G401.6 (cell line): ENCODE data around the gene STEAP3.

Experiments used
- FAIRE-seq: peaks from 2 replicates; lab custom pipeline; 2012; peaks lifted over from hg19 to GRCh38; lab: Jason Lieb, UNC

Gene STEAP3

DNA sequence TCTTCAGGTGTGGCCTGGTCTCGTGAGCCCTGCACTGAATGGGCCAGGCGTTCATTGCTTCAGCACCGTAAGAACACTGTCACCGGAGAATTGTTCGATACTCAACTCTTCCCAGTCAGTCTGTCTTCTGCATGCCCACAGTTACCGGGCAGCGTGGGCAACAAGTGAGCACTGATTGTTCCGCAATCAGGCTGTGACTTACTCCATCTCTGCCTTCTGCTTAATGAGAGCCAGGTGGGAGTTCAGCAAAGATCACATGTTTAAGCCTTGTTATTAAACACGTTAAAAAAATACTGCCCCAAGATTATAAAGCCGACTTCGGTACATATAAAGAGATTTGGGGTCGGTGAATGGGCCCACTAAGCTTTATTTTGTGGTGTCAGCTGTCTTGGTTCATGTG lies 3.7 kb downstream of the STEAP3 start:
- FAIRE-seq, result no peak

DNA sequence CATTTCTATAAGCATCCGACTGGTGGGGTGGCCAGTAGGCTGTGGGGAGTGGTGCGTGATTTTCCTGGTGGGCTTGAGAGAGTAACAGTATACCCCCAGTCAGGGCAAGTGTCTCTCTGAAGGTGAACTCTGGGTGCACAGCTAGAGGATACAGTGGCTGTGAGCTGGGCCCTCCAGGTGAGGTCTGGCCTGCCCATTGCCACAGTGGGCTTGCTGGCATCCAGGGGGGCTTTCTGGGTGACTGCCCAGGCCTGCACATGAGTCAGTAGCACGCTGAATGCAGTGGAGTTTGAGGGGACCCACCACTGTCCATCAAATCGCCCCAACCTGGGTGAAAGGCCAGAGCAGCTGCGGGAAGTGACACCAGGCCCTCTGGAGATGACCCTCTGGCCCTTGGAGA lies 4.5 kb downstream of the STEAP3 start:
- no peak for FAIRE-seq

DNA sequence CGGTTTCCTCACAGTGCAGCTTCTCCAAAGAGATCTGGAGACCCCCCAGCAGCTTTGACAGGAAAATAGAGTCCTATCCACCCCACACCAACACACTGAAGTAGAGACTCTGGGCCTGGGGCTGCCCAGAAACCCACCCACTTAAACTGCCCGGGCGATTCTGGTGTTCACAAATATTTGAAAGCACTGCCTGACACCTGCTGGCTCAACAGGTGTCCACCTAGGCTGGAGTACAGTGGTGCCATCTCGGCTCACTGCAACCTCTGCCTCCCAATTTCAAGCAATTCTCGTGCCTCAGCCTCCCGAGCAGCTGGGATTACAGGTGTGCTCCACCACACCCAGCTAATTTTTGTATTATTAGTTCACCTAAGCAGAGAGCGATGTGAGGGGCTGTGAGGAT lies 5.3 kb downstream of the STEAP3 start:
- FAIRE-seq, result no peak

DNA sequence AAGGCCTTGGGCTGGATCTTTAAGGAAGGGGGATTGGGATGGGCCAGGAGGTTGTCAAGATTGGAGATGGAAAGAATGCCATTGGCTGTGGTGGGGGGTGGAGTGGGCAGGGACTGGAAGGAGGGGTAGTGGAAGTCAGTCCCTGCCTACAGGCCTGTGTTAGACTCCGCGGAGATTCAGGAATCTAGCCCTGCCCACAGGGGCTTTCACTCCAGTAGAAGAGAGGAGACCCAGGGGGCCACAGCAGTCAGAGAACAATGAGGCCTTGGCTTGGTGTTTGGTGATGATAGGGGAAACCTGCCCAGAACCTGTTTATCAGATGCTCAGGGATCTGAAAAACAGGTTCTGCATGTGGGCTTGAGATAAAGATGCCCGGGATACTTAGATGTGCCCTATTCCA lies 6.1 kb downstream of the STEAP3 start:
- no peak for FAIRE-seq

DNA sequence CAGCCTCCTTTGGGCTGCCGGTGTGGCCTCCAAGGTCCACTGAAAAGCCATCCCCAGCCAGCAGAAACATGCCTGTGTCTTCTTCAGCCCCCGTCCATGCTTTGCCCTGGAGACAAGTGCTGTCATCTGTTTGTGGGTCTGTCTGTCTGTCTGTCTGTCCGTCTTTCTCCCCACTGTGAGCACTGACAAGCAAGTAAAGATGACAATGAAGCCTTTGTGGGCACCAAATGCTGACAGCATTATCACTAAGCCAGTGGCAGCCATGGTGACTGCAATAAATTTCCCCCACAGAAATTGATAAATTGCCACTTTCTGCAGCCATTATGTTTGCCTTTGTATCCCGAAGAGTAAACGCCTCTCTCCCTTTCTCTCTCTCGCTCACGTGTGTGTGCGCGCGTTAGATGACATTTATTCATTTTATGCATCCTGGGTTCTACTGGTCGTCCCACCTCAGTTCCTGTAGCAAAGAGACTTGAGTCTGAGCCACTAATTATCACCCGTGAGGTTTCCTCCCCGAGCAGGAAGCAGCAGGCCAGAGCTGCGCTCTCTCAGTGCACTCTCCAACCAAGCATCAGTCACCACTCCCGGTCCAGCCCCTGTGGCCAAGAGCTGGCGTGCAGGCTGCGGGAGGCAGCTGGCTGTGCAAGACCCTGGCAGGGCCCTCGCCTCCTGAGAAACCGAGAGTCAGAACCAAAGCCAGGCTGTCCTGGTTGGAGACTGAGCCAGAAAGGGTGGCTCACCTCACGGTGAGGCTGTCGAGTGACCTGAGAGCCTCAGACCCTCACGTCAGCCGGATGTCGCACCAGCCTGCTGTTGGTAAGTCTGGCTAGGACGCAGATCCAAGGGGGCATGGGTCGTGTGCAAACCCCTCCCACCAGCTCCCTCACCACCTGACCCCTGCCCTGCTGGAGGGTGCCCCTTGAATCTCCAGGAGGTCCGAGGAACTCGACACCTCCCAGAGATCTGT lies 6.9 kb downstream of the STEAP3 start:
- no peak for FAIRE-seq

DNA sequence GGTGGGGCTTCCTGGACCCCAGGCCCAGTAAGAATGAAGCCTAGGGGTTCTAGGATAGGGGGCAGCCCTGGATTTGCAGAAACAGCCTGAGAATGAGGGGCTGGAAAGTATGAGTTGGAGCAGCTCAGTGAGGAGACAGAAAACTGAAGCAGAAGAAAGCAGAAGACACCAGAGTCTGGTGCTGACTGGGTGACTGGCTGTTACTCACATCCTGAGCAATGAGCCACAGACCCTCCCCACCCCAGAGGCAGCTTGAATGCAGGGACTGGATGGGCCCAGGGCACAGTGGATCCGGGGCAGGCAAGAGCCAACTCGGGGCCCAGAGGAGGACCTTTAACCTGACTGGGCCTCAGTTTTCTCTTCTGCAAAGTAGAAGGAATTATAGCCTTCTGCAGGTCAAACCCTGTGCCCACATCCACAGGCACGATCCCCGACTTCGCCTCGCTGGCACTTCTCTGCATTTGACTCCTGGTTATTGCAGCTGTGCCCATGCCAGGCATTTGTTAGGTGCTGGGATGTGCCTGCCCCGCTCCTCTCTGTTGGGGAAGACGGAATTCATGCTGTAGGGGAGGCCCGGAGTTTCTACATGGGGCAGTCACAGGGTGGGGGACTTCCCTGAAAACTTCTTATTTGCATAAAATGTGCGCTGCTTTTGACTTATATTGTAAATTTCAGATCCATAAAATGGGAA lies 8.5 kb downstream of the STEAP3 start:
- no peak for FAIRE-seq

DNA sequence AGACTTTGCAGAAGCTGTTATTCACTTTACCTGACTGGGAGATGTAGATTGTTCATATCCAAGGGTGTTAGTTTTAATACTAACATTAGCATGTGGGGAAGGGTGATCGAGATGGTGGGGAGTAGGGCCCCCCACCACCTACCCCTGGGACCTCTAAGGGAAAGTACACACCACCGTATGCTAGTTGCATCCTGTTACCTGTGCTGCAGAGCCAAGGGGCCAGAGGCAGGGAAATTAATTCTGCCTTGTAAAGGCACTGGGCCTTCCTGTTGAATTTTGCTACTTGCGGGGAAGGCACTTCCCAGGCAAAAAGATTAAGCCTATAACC lies 9.0 kb downstream of the STEAP3 start:
- no peak for FAIRE-seq

DNA sequence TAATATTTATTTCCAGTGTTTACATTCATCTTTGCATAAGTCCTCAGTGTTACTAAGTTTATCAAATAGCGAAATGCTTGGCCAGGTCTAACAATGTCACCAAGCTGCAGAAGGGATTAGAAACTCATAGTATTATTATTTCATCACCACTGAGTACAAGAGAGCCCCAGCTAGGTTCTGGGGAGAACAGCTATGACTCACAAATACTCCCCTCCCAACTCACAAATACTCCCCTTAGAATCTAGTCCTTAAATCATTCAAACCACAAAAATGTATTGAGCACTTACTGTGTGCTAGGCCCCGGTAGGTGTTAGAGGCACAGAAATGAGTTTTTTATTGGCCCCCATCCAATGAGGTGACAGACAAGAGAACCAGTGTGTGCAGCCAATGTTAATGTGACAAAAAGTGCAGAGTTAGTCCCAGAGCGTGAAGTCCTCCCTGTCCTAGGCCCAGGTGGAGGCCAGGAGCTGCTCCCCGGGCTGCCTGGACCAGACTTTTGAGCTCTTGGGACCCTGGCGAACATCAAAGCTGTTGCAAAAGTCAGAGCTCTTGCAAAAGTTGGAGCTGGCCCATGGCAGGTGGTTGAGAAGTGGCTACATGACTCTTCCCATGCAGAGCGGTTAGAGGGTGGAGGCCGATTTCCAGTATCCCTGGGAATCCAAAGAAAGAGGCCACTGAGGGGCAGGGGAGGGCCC lies 9.8 kb downstream of the STEAP3 start:
- FAIRE-seq, result no peak

DNA sequence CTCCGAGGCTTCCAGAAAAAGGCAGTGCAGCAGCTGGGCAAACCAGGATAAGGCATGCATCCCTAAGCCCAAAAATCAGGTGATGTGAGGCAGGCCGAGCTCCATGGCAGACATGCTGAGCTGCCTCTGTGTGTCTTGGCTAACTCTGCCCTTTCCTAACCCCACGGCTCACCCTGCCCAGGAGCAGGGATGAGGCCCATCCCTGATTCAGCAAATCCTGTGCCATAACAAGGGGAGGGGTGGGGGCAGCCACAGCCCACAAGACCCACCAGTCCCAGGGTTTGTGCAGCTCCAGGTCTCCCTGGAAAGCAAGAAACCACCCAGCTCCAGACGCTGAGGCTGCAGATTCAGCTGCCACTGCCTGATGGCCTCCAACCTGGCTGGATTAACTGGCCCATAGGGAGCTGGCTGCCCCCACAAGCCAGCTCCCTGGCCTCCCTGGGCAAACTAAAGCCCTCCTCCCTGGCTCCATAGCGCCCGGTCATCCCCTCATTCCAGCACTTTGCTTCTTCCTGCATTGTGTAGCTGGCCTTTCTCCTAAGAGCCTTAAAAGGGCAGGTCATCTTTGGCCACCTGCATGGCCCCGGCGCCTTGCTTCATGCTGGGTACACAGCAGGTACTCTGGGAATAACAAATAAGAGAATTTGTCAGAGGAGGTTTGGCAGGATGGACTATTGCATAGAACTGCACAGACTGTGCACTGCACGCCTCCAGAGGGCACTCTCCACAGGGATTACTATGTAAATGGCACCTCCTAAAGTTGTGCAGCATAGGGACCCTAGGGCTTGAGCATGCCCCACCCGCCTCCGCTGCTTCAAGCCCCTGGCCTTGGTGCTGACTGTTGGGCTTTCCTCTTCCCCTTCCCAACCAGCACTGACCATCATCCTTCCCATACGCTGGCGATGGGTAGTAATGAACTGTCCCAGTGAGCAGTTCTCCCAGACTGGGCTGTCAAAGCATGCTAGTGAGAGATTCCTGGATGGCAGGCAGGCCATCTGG lies 10.7 kb downstream of the STEAP3 start:
- FAIRE-seq, result no peak

DNA sequence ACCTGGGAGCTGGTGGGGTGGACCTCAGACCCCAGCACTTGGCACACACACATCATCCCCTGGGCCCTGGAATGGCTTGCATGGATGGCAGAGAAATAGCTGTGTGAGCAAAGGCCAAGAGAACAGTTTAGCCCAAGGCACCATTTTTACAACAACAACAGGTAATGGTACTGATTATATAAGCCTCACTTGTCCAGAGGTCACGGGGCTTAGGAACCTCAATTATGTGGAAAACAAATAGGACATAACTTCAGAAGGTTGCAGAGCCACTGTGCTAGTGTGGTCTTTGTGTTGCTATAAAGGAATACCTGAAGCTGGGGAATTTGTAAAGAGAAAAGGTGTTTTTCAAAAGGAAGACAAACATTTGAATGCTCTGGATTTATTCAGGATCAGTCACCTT lies 13.2 kb downstream of the STEAP3 start:
- no peak for FAIRE-seq

DNA sequence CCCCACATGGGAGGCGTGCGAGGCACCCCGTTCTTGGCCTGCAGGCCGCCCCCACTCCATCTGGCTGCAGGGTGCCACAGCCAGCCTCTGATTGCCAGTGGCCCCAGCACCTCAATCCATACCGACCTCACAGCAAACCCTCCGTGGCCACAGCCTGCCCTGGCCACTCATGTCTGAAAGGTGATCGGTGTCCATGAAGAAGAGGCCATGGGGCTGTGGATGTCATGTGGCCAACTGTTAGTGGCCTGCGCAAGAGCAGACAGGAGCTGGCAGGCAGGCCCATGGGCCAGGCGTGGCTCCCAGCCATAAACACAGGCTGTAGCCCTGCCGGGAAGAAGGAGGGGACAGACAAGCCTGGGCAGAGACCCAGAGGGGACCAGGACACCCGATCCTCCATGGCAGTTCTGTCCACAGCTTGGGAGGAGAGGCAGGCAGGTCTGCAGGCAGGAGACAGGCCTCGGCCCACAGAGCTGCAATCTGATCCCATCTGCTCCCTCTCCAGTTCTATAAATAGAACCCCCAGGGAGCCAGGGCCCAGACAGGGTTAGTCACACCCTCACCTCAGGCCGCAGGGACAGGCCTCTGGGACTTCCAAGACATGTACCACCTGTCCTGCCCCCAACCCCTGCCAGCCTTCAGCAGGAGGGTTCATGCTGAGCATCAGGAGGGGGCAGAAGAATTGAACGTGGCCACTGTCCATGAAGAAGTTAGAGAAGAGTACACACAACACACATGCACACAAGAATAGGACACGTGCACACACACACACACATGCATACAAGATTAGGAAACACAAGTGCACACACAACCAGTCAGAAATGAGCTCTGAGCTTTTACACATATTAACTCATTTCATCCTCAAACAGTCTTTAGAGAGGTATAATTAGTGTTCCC lies 16.9 kb downstream of the STEAP3 start:
- no peak for FAIRE-seq

DNA sequence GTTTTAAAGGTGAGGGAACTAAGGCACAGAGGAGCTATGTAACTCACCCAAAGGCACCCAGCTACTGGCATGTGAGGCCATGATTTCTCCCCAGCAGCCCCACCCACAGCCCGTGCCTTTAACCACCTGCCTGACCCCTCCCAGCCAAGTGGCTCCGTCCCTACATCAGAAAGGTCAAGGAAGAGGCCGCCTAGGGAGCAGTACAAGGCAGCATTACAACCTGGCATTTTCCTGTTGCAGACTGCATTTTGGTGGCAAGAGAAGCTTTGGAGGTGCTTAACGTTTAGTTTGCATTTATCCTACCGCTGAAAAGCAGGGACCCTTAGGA lies 17.5 kb downstream of the STEAP3 start:
- FAIRE-seq, result no peak

DNA sequence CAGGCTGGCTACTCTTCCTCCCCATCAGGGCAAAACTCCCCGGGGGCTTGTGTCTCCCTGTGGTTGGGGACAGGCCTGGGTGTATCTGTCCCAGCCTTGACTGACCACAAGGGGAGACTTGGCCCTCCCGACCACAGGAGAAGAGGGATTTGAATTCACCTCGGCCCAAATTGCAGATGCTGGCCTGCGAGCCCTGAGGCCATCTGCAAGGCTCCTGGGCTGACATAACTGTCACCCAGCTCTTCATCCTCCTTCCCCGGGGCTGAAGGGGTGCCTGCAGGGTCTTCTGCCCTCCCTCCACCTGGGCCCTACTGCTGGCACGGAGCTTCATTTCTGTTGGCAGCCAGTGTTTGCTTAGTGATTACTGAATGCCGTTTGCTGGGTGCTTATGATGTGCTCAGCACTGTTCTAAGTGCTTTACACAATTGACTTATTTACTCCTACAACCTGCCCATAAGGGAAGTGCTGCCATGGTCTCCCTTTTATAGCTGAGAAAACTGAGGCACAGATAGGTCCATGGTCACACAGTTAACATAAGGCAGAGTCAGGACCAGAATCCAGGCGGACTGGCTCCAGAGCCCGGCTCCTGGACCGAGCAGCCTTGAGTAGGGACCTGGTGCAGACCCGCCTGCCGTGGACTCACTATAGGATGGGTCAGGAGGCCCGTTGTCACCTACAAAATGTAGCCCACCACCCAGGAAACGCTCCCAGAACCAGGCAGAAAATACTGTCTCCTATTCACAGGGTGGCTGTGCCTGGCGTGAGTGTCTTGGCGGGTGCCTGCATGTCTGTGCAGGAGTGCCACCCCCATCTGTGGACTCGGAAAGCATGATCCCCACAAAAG lies 18.9 kb downstream of the STEAP3 start:
- no peak for FAIRE-seq

DNA sequence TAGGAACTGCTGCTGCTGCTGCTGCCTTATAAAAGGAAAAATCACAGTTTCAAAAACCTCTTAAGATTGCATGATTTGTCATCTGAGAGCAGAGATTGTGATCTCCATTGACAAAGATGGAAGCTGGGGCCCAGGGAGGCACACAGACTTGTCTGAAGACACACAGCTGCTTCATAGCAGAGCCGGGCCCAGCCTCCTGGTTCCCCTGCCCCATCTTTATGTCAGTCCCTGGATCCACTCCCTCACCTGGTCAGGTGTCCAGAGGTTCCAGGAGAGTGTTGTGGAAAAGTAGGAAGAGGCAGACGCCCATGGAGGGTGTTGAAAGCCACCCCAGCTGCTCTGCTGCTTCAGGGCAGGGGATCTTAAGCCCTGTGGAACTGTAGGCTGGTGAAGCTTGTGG lies 20.0 kb downstream of the STEAP3 start:
- no peak for FAIRE-seq

DNA sequence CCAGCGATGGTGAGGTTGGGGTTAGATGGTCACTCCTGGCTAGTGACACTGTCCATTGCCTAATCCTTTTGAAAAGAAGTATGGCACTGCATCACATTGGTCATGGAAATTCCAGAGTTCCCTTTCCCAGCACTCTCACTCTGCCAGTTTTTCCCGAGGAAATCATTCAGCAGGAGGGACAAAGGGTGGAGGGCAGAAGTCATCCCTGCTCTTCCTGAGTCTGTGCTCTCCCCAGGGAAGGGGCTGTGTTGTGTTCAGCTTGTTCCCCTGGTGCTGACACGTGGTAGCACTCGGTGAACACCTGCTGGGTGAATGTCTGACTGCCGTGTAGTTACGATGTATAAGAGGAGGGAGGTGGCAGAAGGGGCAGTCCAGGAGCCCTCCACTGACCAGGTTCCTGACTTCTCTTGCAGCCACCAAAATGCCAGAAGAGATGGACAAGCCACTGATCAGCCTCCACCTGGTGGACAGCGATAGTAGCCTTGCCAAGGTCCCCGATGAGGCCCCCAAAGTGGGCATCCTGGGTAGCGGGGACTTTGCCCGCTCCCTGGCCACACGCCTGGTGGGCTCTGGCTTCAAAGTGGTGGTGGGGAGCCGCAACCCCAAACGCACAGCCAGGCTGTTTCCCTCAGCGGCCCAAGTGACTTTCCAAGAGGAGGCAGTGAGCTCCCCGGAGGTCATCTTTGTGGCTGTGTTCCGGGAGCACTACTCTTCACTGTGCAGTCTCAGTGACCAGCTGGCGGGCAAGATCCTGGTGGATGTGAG lies 21.6 kb downstream of the STEAP3 start:
- no peak for FAIRE-seq

DNA sequence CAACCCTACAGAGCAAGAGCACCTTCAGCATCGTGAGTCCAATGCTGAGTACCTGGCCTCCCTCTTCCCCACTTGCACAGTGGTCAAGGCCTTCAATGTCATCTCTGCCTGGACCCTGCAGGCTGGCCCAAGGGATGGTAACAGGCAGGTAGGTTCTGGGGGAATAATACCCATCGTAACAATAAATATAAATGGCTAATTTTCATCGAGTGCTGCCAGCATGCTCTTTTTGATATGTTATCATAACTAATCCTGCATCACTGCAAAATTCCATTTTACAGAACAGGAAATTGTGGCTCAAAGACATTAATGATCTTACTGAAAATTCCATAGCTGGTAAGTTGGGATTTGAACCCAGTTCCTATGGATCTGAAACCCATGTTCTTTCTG lies 22.2 kb downstream of the STEAP3 start:
- no peak for FAIRE-seq

DNA sequence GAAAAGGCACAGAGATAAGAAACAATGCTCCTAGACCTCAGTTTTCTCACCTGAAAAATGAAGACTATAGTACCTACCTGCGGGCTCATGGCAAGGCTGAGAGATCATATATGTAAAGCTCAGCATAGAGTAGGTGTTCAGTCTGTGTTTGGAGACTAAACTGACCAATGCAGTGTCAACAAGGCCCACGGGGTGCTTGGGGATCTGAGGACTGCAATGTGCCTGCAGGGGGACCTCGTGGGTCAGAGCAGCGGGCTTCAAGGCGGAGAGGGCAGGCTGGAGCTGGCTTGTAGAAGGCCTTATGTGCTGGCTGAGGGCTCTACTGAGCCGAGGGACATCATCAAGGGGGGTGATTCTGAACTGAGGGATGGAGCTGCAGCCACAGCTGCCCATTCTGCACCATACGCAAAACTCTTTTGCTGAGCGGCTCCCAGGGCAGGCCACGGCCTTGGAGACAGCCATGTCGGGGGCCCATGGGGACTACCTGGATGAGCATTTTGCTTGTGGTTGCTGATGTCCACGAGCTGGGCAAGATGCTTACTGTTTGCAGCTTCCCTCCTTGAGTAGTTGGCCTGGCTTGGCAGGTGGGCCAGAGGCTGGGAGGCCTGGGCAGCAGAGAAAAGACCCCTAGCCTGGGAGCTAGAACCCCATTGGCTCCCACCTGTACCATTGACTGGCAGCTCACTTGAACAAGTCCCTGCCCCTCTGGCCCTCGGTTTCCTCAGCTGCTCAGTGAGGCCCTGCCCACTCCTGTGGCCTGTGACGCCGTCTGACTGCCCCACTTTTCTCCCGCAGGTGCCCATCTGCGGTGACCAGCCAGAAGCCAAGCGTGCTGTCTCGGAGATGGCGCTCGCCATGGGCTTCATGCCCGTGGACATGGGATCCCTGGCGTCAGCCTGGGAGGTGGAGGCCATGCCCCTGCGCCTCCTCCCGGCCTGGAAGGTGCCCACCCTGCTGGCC lies 23.5 kb downstream of the STEAP3 start:
- FAIRE-seq, result no peak

DNA sequence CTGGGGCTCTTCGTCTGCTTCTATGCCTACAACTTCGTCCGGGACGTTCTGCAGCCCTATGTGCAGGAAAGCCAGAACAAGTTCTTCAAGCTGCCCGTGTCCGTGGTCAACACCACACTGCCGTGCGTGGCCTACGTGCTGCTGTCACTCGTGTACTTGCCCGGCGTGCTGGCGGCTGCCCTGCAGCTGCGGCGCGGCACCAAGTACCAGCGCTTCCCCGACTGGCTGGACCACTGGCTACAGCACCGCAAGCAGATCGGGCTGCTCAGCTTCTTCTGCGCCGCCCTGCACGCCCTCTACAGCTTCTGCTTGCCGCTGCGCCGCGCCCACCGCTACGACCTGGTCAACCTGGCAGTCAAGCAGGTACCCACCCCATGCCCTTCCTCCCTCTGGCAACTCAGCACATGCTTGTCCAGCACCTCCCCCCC lies 24.2 kb downstream of the STEAP3 start:
- FAIRE-seq, result no peak
